SHP77 (cell line): ENCODE measurements around the gene MAGI1.
"Not testable (repeated sequence)": the region's sequence is repeated elsewhere in the genome, so short reads cannot be mapped to it uniquely, and the experiment has no call there.

Experiments
- DNase-seq, 2 experiments: peaks; one replicate each; lab custom pipeline; 2025; lab: John Stamatoyannopoulos, UW

Gene MAGI1

GRCh38 chr3:65532749-65533148 is 506.0 kb downstream of the MAGI1 start:
- DNase-seq, result no peak

- DNase-seq, result no peak
These were observed 506.5 kb downstream of the MAGI1 start for GRCh38 chr3:65532215-65532614.

- no peak for DNase-seq
These were observed 507.2 kb downstream of the MAGI1 start for GRCh38 chr3:65531499-65531898.

- DNase-seq, result no peak
These were observed 512.1 kb downstream of the MAGI1 start for GRCh38 chr3:65526656-65527055.

GRCh38 chr3:65524584-65524983 is 514.1 kb downstream of the MAGI1 start:
- no peak for DNase-seq

GRCh38 chr3:65523878-65524277 is 514.8 kb downstream of the MAGI1 start:
- no peak for DNase-seq

- DNase-seq, result no peak
These were observed 517.7 kb downstream of the MAGI1 start for GRCh38 chr3:65521032-65521431.

GRCh38 chr3:65516998-65517397 is 521.7 kb downstream of the MAGI1 start:
- DNase-seq, result no peak

- DNase-seq, result not testable (repeated sequence)
These were observed 524.4 kb downstream of the MAGI1 start for GRCh38 chr3:65514317-65514716.

GRCh38 chr3:65509423-65509794 is 529.3 kb downstream of the MAGI1 start:
- DNase-seq, result not testable (repeated sequence)

GRCh38 chr3:65508750-65509422 is 529.8 kb downstream of the MAGI1 start:
- no peak for DNase-seq

GRCh38 chr3:65507437-65507836 is 531.3 kb downstream of the MAGI1 start:
- DNase-seq, result no peak

GRCh38 chr3:65503776-65504175 is 534.9 kb downstream of the MAGI1 start:
- no peak for DNase-seq

- DNase-seq, result no peak
These were observed 536.2 kb downstream of the MAGI1 start for GRCh38 chr3:65502526-65502925.

GRCh38 chr3:65500398-65501306 is 538.1 kb downstream of the MAGI1 start:
- DNase-seq, result no peak

- peak in 1 of 2 experiments; percentile 7 for DNase-seq
These were observed 540.9 kb downstream of the MAGI1 start for GRCh38 chr3:65497846-65498245.

GRCh38 chr3:65497236-65497635 is 541.5 kb downstream of the MAGI1 start:
- no peak for DNase-seq

GRCh38 chr3:65493938-65494337 is 544.8 kb downstream of the MAGI1 start:
- no peak for DNase-seq

- no peak for DNase-seq
These were observed 545.3 kb downstream of the MAGI1 start for GRCh38 chr3:65493371-65493882.

GRCh38 chr3:65492249-65492648 is 546.5 kb downstream of the MAGI1 start:
- no peak for DNase-seq

- no peak for DNase-seq
These were observed 548.6 kb downstream of the MAGI1 start for GRCh38 chr3:65490114-65490513.

GRCh38 chr3:65489253-65489652 is 549.5 kb downstream of the MAGI1 start:
- DNase-seq, result no peak

- no peak for DNase-seq
These were observed 552.8 kb downstream of the MAGI1 start for GRCh38 chr3:65485826-65486469.
